Superior temporal gyrus (tissue), 1 donor: ENCODE measurements around the gene AKT3.

Source experiments
- DNase-seq: peaks from one replicate; pipeline ENCODE4 v3.0.0-alpha.2; 2016; ENCODE audit errors: extremely low spot score

The AKT3 gene

DNA sequence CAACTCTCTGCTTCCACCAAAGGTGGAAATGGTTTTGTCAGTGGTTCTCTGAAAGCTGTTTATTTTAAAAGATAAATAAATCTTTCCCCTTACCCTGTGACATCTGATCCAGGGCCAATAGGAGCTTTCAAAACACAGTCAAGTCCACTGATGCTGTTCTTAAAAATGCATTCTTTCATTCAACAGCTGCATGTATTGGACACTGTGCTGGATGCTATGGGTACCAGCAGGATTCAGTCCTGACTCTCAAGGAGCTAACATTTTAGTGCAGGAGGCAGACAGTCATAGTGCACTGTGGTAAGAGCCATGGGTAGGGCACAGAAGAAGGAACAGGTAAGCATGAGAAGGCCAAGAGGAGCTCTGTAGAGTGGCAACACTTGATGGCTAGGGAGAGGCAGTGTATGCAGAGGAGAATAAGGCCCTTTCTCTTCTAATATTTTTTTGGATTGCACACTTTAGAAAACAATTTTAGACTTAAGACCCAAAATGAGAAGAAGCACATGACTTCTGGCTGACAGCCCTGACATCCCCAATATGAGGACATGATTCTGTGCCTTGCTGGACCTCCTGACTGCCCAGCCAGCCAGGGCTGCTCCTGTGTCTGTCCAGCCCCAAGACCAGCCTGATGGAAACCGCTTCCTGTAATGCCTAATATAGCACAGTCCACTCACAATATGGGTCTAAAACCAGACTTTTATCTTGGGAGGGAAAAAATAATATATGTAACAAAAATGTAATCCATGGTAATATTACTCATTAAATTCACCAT, 386.9 kb downstream of the AKT3 start:
- DNase-seq: no peak

DNA sequence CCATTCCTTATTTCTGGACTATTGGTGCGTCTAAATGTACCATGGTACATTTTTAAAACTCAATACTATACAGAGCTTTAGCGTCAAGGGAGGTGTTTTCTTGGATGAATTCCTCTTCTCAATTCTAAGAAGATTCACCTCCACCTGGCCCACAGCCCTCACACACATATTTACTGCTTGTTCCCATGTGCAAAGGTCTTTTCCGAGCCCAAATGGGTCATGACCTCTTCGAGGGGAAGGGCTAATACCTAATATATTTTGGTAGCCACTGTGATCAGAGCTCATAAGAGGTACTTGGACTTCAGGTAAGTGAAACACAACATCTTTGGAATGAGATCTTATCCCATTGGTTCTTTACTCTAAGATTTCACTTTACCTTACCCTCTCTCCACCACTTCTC, 388.3 kb downstream of the AKT3 start:
- DNase-seq: no peak

DNA sequence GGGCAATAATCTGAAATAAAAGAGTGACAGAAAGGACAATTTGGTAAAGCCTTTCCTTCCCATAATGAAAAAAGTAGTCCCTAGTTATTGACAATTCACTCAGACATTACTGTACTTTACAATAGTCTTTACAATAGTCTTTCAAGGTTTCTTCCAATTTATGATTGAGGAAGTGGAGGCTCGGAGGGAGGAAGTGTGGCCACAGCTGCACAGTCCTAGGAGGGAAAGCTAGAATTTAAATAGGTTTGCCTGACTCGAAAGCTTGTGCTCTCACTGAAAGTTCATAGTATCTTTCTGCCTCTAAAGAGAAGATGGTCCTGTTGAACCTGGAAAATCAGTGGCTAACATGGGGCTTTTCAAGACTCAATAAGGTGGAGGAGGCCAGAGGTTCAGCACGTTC, 391.0 kb downstream of the AKT3 start:
- DNase-seq: no peak

DNA sequence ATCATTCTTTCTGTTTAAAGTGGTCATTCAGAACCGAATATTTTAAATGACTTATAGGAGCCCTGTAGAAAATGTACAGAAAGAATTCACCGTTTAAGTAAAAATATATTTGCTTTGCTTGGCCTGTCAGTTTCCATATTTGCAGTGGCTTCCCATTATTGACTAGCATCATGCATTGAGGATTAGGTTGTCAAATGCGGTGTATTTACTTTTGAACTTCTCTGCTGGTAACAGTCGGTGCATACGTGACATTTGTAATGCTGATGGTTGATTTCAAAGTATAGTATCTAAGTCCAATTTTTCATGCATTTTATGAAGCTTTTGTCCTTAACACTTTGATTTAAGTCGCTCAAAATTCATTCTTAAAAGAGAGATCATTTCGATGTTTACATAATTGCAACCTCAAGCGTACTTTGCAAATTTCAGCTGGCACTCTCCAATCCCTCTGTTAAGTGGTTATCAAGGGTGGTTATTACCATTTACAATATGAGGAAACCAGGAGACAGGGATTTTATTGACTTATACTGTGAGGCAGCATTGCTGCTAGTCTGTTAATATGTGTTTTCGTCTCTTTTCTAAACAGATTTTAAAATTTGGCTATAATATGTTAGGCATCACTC, 392.6 kb downstream of the AKT3 start:
- no peak for DNase-seq

DNA sequence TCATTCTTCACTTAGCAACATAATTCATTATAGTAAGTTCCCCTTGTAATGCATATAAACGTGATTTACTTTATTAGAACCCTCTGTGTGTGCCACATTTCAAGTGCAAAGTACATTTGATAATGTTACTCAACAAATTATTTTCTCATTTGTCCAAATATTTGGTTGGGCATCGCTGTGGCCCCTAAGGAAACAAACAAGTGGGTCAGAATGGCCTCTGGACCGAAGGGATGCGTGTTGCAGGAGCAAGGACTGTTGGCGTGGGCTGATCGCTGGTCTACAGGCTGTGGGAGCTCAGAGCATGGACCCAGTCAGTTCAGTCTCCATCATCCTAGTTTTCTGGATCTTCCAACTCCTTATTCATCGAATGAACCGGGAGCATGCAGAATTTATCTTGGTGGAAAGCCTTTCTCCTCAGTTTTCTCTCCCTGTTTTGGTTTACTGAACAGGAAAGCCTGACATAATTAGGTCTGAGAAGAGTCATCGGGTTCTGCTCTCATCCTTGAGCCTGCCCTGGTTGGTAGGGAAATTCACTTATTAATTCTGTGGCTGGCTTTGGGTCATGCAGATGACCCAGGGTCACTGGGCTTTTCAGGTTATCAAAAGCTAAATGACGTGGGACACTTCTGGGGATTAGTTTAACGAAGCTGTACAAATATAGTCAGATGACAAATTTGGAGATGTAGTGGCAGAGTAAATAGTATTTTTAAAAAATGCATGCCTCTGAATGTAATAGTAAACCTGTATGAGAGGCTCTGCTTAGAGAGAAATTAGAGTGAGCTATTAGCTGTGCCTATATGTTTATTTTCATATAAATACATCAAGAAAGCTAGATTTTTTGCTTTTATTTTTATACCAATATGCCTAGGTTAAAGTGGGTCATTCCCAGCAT, 394.0 kb downstream of the AKT3 start:
- DNase-seq: no peak

DNA sequence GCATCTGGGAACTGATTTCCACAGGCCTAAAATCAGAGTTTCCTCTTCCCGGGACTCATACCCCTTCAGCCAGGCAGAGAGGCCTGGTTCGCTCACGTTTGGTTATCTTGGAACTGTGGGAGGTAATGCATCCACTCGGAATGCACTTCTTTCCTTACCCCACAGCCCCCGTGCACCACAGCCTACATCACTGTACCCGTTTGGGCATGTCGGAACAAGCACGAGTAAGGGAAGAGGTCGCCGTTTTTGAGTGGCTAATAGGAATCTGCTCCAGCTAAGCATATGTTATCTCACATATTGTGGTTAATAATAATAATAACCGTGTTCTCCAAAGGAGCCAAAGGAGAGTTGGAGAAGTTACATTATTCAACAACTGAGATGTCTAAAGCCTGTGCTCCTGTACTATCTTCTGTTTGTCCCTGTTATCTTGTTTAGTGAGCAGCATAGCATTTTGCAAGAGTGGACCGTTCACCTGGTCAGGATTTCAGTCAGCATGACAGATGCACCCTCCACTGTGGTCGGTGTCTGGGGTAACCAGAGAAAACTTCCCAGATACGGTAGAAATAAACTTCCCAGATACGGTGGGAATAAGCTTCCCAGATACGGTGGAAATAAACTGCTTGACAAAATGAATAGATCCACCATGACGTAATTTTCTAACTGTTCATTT, 395.6 kb downstream of the AKT3 start:
- no peak for DNase-seq

DNA sequence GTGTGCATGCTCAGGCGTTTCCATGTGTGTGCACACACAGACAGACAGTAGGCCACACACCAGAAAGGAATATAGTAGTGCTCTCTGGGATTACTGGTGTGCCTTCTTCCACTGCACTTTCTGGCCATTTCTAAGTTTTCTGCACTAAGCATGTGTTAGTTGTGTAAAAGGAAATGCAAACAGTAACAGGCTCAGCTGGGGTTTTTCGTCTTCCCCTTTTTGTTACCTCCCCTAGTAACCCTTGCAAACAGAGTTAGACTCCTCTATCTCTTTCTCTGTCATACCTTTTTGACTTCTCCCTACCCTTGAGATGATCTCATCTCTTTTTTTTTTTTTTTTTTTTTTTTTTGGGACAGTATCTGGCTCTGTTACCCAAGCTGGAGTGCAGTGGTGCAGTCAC, 398.0 kb downstream of the AKT3 start:
- DNase-seq: no peak

DNA sequence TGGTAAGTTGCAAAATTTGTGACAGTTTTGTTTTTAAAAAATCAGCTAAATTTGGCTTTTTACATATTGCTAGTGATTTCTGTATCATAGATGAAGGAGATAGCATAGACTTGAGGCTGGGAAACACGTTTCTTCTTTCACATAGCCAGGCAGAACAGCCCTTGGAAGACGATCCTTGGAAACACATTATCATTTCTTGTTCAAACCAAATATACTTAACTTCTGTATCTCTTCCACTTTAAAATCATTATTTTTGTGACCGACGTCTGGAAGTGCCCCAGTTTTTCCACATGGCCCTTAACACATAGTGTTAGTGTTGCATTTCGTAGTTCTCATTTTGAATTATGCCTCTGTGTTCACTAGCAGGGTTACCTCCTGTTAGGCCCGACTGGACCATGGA, 400.7 kb downstream of the AKT3 start:
- DNase-seq: no peak

DNA sequence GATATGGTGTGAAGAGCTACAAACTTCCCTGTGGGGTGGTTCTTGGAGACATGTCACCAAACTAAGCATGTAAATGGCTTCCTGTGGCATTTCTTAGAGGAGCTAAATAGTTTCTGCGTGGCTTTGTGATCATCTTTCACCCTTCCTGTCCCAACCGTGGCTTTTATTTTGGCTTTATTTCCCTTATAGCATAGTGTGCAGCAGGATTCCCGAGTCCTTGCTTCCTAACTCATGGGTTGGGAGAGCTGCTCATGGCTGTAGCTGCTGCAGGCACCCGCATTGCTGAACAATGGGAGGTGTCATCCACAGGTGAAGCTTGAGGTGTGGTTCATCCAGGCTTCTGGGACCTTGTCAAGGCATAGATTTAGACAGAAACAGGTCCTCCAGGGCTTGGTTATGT, 402.2 kb downstream of the AKT3 start:
- no peak for DNase-seq

DNA sequence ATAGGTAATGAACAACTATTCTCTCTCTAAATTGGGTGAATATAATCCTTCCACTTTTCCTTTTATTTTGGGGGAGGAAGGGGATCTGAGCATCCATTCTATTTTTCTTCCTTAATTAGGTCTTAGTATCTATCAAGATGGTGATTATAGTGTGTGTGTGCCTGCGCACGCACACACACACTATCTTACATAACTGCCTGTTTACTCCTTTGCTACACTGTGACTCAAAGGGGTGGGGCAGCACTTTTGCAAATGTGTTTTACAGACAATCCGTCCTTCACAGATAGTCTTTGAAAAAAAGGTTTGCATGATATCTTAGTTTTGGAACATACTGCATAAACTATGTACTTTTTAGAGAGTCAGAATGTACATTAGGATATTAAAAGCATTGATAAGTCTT, 402.7 kb downstream of the AKT3 start:
- DNase-seq: no peak

DNA sequence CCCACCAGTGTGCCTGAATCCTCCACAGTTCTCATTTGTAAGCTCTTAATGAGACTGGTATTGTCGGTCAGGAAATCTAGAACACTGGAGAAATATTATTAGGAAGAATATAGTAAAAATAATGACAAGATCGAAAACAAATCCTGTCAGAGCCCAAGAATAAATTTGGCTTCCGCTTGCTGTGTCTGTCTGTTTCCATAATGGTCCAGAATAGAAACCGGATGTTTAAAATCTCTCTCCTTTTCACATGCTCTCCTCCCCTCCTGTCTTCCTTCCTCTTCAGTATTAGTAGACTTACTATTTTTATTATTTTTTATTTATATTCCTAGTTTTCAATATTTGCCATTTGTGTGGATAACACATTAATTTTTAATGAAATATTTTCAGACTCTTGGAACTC, 406.5 kb downstream of the AKT3 start:
- DNase-seq: no peak

DNA sequence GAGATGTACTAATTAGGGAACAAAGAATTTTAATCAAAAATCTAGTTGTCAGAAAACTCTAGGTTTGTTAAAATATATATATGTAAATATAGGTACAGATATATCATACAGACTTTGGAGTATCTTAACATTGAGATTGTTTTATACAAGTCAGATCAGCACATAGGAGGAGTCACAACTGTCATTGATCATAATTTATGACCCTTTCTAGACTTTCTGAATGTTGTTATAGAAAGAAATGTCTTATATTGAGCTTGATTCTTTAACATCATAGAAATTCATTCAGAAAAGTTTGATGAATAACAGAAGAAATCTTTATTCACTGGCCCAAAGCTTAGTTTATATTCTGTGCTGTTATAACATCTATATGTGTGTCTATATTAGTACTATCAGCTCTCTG, 408.4 kb downstream of the AKT3 start:
- no peak for DNase-seq

DNA sequence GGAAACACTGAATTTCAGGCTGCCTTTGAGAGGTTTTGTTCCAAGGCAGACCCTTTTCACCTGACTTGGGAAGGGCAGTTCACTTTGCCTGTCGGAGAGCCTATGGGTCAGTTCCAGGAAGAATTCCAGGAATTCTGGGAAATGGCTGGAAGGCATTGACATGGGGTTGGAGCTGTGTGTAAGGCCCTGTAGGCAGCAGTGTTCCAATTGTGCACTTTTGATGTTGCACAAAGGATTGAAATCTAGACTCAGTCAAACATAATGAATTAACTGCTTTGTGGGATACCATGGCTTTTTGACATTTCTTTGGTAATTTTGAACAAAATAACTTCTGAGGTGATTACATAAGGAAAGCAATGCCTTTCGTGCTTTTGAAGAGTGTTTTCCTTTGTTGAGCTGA, 409.6 kb downstream of the AKT3 start:
- DNase-seq: no peak

DNA sequence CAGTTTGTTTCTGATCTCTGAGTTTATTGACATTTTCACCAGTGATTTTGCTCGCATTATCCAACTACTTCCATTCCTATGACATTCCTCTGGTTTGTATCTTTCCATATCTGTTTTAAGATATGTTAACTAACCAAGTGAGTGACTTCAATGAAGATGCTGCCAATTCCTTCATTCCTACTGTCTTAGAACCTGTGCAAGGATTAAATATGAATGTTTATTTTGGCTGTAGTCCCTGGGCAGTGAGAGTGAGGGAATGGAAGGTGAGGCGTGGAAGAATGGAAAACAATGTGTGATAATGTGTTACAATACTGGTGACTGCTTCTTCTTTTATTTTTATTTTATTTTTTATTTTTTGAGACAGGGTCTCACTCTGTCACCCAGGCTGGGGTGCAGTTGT, 411.2 kb downstream of the AKT3 start:
- DNase-seq: no peak
